Breast epithelium (tissue), 3 donors: Measurements from ENCODE around the gene ABCA8.

Experiments
- POLR2AphosphoS5 ChIP-seq, 3 donors: sonication (generic); formaldehyde crosslinking; IDR thresholded peaks; one replicate each; pipeline ENCODE4 v1.6.1; 2017; ENCODE audit warnings: antibody characterized with exemption in 3 of 3
- TF ChIP-seq, protein P1 (sequence below), 3 donors: fragments of 450-650 bp; IDR thresholded peaks; one replicate each; pipeline ENCODE4 v1.5.1; 2016 to 2017; ENCODE audit warnings: antibody characterized with exemption in 3 of 3, mild to moderate bottlenecking in 3 of 3, moderate library complexity in 3 of 3

DNA sequence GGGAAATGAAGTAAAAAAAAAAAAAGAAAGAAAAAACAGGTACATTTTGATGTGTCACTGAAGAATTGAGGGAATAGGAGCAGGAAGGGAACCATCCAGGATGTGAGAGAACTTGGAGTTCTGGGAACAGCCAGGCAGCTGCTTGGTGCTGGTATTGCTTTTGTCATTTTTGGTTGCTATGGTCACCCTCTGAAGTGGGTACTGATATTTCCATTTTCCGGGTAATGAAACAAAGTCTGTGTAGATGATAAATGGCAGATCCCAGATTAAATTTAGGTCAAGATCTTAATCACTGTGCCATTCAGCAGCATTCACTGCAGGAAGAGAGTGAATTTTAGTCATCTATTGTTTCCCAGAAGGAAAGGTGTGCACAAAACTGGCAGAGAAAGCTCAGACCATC is 93.6 kb downstream of the ABCA8 start:
- TF ChIP-seq, protein P1, sequence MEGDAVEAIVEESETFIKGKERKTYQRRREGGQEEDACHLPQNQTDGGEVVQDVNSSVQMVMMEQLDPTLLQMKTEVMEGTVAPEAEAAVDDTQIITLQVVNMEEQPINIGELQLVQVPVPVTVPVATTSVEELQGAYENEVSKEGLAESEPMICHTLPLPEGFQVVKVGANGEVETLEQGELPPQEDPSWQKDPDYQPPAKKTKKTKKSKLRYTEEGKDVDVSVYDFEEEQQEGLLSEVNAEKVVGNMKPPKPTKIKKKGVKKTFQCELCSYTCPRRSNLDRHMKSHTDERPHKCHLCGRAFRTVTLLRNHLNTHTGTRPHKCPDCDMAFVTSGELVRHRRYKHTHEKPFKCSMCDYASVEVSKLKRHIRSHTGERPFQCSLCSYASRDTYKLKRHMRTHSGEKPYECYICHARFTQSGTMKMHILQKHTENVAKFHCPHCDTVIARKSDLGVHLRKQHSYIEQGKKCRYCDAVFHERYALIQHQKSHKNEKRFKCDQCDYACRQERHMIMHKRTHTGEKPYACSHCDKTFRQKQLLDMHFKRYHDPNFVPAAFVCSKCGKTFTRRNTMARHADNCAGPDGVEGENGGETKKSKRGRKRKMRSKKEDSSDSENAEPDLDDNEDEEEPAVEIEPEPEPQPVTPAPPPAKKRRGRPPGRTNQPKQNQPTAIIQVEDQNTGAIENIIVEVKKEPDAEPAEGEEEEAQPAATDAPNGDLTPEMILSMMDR (IDR thresholded peaks at IDR 0.05), result no peak
- no peak for TF ChIP-seq POLR2AphosphoS5 (IDR thresholded peaks at IDR 0.05)
